NB4 (cell line): ENCODE results near the gene KLHL6.

Source experiments
- DNase-seq: peaks from one replicate; pipeline ENCODE4 v3.0.0; 2010; ENCODE audit warnings: low read depth
- H3K4me3 ChIP-seq: one replicate; pipeline ENCODE4 v1.5.1; 2011; ENCODE audit warnings: mild to moderate bottlenecking, low read depth, low read length, moderate library complexity
- CTCF ChIP-seq: IDR thresholded peaks from one replicate; pipeline ENCODE4 v1.5.1; 2012; ENCODE audit warnings: low read depth, low read length
- MAX ChIP-seq: IDR thresholded peaks from 2 replicates; pipeline ENCODE4 v1.6.1; 2011; ENCODE audit warnings: low read depth, low read length
- MYC ChIP-seq: IDR thresholded peaks from 2 replicates; pipeline ENCODE4 v1.6.1; 2011; ENCODE audit warnings: low read depth, low read length
- POLR2A ChIP-seq: IDR thresholded peaks from 2 replicates; pipeline ENCODE4 v1.6.1; 2011; ENCODE audit warnings: mild to moderate bottlenecking; ENCODE audit not compliant: insufficient read length; ENCODE audit errors: extremely low read depth

Gene KLHL6

GRCh38 chr3:183555541-183556081 lies at the start of gene KLHL6:
Gene KLHL6 (minus strand): TSS chr3:183555706. CDS start chr3:183555653, 53 bp downstream.
- H3K4me3 ChIP-seq: peak within 1 kb of the TSS; percentile 55
- TF ChIP-seq MAX: 0 out of 2 replicates have a peak, but pooled peaks have one; percentile 17
- peak; percentile 20; the same call in 1 of the 2 replicates for TF ChIP-seq MYC
- no peak for TF ChIP-seq CTCF
- peak; percentile 35 for TF ChIP-seq POLR2A
- DNase-seq: peak; percentile 82

GRCh38 chr3:183597959-183598358 lies 42.5 kb upstream of the KLHL6 start:
- DNase-seq: no peak
- TF ChIP-seq MYC (no peak), MAX (no peak), POLR2A (no peak), CTCF (no peak)
- no peak overlapping the region for H3K4me3 ChIP-seq

GRCh38 chr3:183594636-183595035 lies 39.1 kb upstream of the KLHL6 start:
- DNase-seq: no peak
- H3K4me3 ChIP-seq: no peak overlapping the region
- TF ChIP-seq MYC: no peak
- no peak for TF ChIP-seq MAX
- TF ChIP-seq CTCF: no peak
- TF ChIP-seq POLR2A: no peak

GRCh38 chr3:183592821-183593220 lies 37.3 kb upstream of the KLHL6 start:
- no peak for TF ChIP-seq MAX
- TF ChIP-seq MYC: no peak
- no peak for TF ChIP-seq CTCF
- TF ChIP-seq POLR2A: no peak
- no peak overlapping the region for H3K4me3 ChIP-seq
- no peak for DNase-seq

GRCh38 chr3:183591881-183592521 lies 36.5 kb upstream of the KLHL6 start:
- no peak overlapping the region for H3K4me3 ChIP-seq

More at GRCh38 chr3:183591881-183592521, 36.5 kb upstream of the KLHL6 start:
- peak; percentile 23 for DNase-seq
- no peak for TF ChIP-seq CTCF
- TF ChIP-seq MAX: no peak
- no peak for TF ChIP-seq POLR2A
- no peak for TF ChIP-seq MYC
